SK-N-SH (cell line): ENCODE results near the gene NR2C2. TPM values are rescaled to one million over a fixed set of nuclear protein-coding genes. Genes with fewer than 3 reads are reported as not detected.
A peak's percentile ranks its signal among the peaks of the same experiment; 100 is the strongest.

Experiments used
- CHD2 ChIP-seq: fragments of 150-350 bp; IDR thresholded peaks from 2 replicates; pipeline ENCODE4 v1.6.1; 2018; ENCODE audit warnings: low read length; ENCODE audit not compliant: partially characterized antibody
- ELF1 ChIP-seq: IDR thresholded peaks from 2 replicates; pipeline ENCODE4 v1.4.0; 2012
- EZH2phosphoT487 ChIP-seq: fragments of 200-600 bp; sonication (generic); IDR thresholded peaks from 2 replicates; pipeline ENCODE4 v1.6.1; 2017; ENCODE audit warnings: low read depth, mixed run types, mild to moderate bottlenecking, antibody characterized with exemption, moderate library complexity, borderline replicate concordance
- FOXJ3 ChIP-seq: sonication (generic); formaldehyde crosslinking; IDR thresholded peaks from 2 replicates; pipeline ENCODE4 v1.5.1; 2020; ENCODE audit warnings: mild to moderate bottlenecking, missing genetic modification reagents
- FOXM1 ChIP-seq: IDR thresholded peaks from 2 replicates; pipeline ENCODE4 v1.4.0; 2012; ENCODE audit warnings: low read depth, mild to moderate bottlenecking
- GABPA ChIP-seq: IDR thresholded peaks from 2 replicates; pipeline ENCODE4 v1.4.0; 2012; ENCODE audit warnings: low read depth, mild to moderate bottlenecking
- JUND ChIP-seq: IDR thresholded peaks from 2 replicates; pipeline ENCODE4 v1.4.0; 2012
- MEF2A ChIP-seq: IDR thresholded peaks from 2 replicates; pipeline ENCODE4 v1.4.0; 2012; ENCODE audit warnings: low read depth, borderline replicate concordance
- NFIC ChIP-seq: IDR thresholded peaks from 2 replicates; pipeline ENCODE4 v1.4.0; 2012; ENCODE audit warnings: borderline replicate concordance
- NRF1 ChIP-seq: IDR thresholded peaks from 2 replicates; pipeline ENCODE4 v1.6.1; 2012; ENCODE audit warnings: low read depth, mild to moderate bottlenecking, low read length
- PBX3 ChIP-seq: IDR thresholded peaks from 2 replicates; pipeline ENCODE4; 2012
- POLR2AphosphoS5 ChIP-seq: IDR thresholded peaks from 2 replicates; pipeline ENCODE4 v1.6.1; 2012; ENCODE audit warnings: low read depth, low read length
- RAD21 ChIP-seq: IDR thresholded peaks from 2 replicates; pipeline ENCODE4 v1.6.1; 2012; ENCODE audit warnings: mild to moderate bottlenecking, low read length
- RCOR1 ChIP-seq: fragments of 150-350 bp; IDR thresholded peaks from 2 replicates; pipeline ENCODE4 v1.6.1; 2017; ENCODE audit warnings: antibody characterized with exemption, low read length
- REST ChIP-seq: IDR thresholded peaks from 2 replicates; pipeline ENCODE4 v1.6.1; 2012; ENCODE audit warnings: mild to moderate bottlenecking, low read depth, low read length, moderate library complexity
- RFX5 ChIP-seq: IDR thresholded peaks from 2 replicates; pipeline ENCODE4 v1.6.1; 2012; ENCODE audit warnings: mild to moderate bottlenecking, improper control_type of control experiment, low read length
- SMC3 ChIP-seq: IDR thresholded peaks from 2 replicates; pipeline ENCODE4 v1.6.1; 2012; ENCODE audit warnings: low read depth, low read length, improper control_type of control experiment
- USF2 ChIP-seq: fragments of 150-350 bp; IDR thresholded peaks from 2 replicates; pipeline ENCODE4 v1.6.1; 2017; ENCODE audit warnings: antibody characterized with exemption, low read length, low read depth, borderline replicate concordance
- ZBTB33 ChIP-seq: IDR thresholded peaks from 2 replicates; pipeline ENCODE4 v1.4.0; 2012; ENCODE audit warnings: low read depth, borderline replicate concordance
- polyA plus RNA-seq, 3 experiments: library from polyadenylated mRNA; depleted of rRNA; stranded (reverse); fragments of >200 nt; gene quantifications; 2 replicates each; pipeline ENCODE4 v1.2.3, GENCODE V29; 2012
- TF ChIP-seq, protein P1 (sequence below): IDR thresholded peaks from 2 replicates; pipeline ENCODE4 v1.4.0; 2012; ENCODE audit warnings: low read depth, borderline replicate concordance
- TF ChIP-seq, protein P2 (sequence below): fragments of 200-600 bp; sonication (generic); IDR thresholded peaks from 2 replicates; pipeline ENCODE4 v1.6.1; 2017; ENCODE audit warnings: antibody characterized with exemption, mild to moderate bottlenecking, moderate library complexity
- TF ChIP-seq, protein P3 (sequence below): IDR thresholded peaks from 2 replicates; pipeline ENCODE4 v1.4.0; 2012; ENCODE audit warnings: low read depth

Gene NR2C2
- polyA plus RNA-seq, 1 of the 3 experiments (the other 2 are of a cell fraction), result 13.1 TPM

GRCh38 chr3:15064835-15065549 lies 117.6 kb downstream of the NR2C2 start, which contains the start of gene MRPS25 (continued):
- TF ChIP-seq REST (no peak), NRF1 (peak; percentile 91), MEF2A (no peak), PBX3 (no peak), FOXJ3 (CRISPR knock-in tag) (no peak), FOXM1 (no peak), RCOR1 (no peak), ELF1 (peak; percentile 65; the same call in 1 of the 2 replicates), NFIC (no peak), POLR2AphosphoS5 (peak; percentile 97), RAD21 (no peak), USF2 (no peak), SMC3 (no peak), JUND (no peak), ZBTB33 (peak; percentile 94), EZH2phosphoT487 (no peak), CHD2 (peak; percentile 97), GABPA (0 out of 2 replicates have a peak, but pooled peaks have one; percentile 34), RFX5 (no peak)
- TF ChIP-seq, protein P1, sequence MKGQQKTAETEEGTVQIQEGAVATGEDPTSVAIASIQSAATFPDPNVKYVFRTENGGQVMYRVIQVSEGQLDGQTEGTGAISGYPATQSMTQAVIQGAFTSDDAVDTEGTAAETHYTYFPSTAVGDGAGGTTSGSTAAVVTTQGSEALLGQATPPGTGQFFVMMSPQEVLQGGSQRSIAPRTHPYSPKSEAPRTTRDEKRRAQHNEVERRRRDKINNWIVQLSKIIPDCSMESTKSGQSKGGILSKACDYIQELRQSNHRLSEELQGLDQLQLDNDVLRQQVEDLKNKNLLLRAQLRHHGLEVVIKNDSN, result no peak
- TF ChIP-seq, protein P2, sequence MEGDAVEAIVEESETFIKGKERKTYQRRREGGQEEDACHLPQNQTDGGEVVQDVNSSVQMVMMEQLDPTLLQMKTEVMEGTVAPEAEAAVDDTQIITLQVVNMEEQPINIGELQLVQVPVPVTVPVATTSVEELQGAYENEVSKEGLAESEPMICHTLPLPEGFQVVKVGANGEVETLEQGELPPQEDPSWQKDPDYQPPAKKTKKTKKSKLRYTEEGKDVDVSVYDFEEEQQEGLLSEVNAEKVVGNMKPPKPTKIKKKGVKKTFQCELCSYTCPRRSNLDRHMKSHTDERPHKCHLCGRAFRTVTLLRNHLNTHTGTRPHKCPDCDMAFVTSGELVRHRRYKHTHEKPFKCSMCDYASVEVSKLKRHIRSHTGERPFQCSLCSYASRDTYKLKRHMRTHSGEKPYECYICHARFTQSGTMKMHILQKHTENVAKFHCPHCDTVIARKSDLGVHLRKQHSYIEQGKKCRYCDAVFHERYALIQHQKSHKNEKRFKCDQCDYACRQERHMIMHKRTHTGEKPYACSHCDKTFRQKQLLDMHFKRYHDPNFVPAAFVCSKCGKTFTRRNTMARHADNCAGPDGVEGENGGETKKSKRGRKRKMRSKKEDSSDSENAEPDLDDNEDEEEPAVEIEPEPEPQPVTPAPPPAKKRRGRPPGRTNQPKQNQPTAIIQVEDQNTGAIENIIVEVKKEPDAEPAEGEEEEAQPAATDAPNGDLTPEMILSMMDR, result no peak
- TF ChIP-seq, protein P3, sequence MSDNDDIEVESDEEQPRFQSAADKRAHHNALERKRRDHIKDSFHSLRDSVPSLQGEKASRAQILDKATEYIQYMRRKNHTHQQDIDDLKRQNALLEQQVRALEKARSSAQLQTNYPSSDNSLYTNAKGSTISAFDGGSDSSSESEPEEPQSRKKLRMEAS, result peak; percentile 95
